ENCODE measurements around the gene KIFC3. TPM values are rescaled to one million over a fixed set of nuclear protein-coding genes. Genes with fewer than 3 reads are reported as not detected.
"Not testable (repeated sequence)": the region's sequence is repeated elsewhere in the genome, so short reads cannot be mapped to it uniquely, and the experiment has no call there.

The KIFC3 gene
- total RNA-seq, 1 donor: 5.8 TPM

DNA sequence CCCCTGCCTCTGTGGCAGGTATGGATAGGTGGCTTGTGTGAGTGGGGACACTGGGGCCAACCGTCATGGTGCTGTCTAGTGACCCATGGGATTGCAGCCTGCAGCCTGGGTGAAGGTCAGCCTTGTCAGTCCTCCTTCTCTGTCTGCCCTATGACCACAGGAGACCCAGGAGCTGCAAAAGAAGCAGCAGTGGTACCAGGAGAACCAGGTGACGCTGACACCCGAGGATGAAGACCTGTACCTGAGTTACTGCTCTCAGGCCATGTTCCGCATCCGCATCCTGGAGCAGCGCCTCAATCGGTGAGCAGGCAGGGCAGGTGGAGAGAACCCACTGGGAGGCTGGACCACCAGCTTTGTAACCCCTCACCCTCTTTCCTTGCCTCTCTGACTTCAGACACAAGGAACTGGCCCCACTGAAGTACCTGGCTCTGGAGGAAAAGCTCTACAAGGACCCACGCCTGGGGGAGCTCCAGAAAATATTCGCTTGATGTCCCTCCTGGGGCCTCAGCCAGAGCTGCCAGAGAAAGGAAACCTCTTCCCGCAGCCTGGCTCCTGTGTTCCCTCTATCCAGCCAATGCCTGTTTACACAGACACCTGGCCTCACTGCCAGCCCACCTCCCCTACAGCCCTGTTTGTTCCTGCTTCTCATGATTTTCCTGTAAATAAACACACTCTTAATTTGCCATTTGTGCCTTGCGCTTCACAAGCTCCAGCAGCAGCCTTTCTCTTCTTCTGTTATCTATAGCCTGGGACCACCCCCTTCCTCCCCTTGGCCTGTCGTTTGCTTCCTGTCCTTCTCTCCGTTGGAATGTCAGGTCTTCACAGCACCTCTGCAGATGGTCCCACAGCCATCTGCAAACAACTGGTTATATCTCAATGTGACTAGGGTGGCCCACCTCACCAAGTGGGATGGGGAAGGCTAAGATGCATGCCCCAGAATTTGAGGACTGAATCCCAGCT, 71.2 kb downstream of the KIFC3 start:
- Histone ChIP-seq H3K27me3 (ENCODE audit: insufficient read depth, low read length) (no peaks in the 10 kb centered on the region), H3K4me3 (ENCODE audit: low read length) (no peak overlapping the region), H3K9me3 (ENCODE audit: low read depth, low read length) (no peaks in the 10 kb centered on the region), H3K4me1 (ENCODE audit: insufficient read depth, low read length) (peaks cover 8% of the 10 kb centered on the region)

DNA sequence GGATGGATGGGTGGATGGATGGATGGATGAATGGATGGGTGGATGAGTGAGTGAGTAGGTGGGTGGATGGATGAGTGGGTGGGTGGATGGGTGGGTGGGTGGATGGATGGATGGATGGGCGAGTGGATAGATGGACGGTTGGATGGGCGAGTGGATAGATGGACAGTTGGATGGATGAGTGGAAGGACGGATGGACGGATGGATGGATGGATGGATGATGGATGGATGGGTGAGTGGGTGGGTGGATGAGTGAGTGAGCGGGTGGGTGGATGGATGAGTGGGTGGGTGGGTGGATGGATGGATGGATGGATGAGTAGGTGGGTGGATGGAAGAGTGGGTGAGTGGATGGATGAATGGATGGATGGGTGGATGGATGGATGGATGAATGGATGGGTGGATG, 72.4 kb downstream of the KIFC3 start:
- H3K9me3 ChIP-seq (ENCODE audit: low read depth, low read length); H3K27me3 ChIP-seq (ENCODE audit: insufficient read depth, low read length); H3K4me3 ChIP-seq (ENCODE audit: low read length); H3K4me1 ChIP-seq (ENCODE audit: insufficient read depth, low read length): not testable (repeated sequence)

DNA sequence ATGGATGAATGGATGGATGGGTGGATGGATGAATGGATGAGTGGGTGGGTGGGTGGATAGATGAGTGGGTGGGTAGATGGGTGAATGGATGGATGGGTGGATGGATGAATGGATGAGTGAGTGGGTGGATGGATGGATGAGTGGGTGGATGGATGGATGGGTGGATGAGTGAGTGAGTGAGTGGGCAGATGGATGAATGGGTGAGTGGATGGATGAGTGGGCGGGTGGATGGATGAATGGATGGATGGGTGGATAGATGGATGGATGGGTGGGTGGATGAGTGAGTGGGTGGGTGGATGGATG, 73.2 kb downstream of the KIFC3 start:
- Histone ChIP-seq H3K4me3 (ENCODE audit: low read length) (no peak overlapping the region), H3K27me3 (ENCODE audit: insufficient read depth, low read length) (no peaks in the 10 kb centered on the region), H3K4me1 (ENCODE audit: insufficient read depth, low read length) (no peaks in the 10 kb centered on the region), H3K9me3 (ENCODE audit: low read depth, low read length) (no peaks in the 10 kb centered on the region)

DNA sequence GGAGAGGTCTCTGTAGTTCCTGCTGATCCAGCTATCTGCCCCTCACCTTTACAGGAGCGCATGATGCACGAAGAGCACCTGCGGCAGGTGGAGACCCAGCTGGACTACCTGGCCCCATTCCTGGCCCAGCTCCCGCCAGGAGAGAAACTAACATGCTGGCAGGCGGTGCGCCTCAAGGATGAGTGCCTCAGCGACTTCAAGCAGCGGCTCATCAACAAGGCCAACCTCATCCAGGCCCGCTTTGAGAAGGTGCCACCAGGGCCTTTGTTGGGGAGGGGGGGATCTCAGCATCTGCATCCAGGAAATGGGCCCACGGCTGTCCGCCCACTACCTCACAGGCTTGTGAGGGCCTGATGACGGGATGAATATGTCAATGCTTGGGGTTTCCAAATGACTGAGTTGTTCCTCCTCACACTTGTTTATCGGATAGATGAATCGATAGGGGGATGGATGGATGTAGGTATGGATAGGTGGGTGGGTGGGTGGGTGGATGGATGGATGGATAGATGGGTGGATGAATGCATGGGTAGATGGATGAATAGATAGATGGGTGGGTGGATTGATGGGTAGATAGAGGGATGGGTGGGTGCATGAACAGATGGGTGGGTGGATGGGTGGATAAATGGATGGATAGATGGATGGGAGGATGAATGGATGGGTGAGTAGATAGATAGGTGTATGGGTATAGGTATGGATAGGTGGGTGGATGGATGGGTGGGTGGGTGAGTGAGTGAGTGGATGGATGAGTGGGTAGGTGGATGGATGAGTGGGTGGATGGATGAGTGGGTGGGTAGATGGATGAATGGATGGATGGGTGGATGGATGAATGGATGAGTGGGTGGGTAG, 73.7 kb downstream of the KIFC3 start:
- no peaks in the 10 kb centered on the region for H3K9me3 ChIP-seq (ENCODE audit: low read depth, low read length)
- H3K27me3 ChIP-seq (ENCODE audit: insufficient read depth, low read length): no peaks in the 10 kb centered on the region
- no peak overlapping the region for H3K4me3 ChIP-seq (ENCODE audit: low read length)
- H3K4me1 ChIP-seq (ENCODE audit: insufficient read depth, low read length): no peaks in the 10 kb centered on the region

DNA sequence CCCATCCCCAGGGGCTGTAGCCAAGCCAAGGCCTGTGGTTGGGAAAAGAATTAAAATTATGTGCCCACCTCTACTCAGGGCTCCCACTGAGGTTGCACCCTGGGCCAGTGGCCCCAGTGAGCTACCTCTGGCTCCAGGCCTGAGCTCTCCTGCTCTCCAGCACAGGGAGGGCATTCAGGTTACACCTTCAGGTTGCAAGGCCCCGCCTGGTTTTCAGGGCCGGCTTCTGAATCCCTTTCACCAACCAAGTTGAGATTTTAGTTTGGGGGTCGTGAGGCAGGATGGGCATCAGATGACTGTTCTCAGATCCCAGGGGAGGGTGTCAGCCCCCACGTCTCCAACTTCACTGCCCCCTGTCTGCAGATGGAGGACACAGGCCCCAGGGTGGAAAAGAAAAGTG, 74.7 kb downstream of the KIFC3 start:
- no peaks in the 10 kb centered on the region for H3K9me3 ChIP-seq (ENCODE audit: low read depth, low read length)
- no peaks in the 10 kb centered on the region for H3K27me3 ChIP-seq (ENCODE audit: insufficient read depth, low read length)
- no peaks in the 10 kb centered on the region for H3K4me1 ChIP-seq (ENCODE audit: insufficient read depth, low read length)
- H3K4me3 ChIP-seq (ENCODE audit: low read length): no peak overlapping the region

DNA sequence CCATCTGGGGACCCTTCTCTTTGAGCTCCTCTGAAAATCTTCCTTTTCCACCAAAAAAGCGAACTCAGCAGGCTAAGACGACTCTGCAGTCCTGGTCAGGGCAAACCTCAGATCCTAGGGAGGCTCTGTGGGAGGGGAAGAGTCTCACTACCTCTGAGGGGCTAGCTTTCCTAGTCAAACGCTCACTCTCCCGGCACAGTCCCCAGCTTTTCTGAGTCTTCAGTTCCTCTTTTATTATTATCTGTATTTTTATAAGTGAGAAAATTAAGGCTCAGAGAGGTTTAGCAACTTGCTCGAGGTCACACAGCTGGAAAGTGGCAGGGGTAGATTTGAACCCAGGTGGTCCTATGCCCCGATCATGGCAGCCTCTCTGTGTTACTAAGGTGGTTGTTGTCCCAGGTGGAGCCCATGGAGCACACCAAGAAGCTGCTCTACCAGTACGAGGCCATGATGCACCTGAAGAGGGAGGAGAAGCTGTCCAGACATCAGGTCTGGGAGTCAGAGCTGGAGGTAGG, 75.8 kb downstream of the KIFC3 start:
- Histone ChIP-seq H3K4me3 (ENCODE audit: low read length) (no peak overlapping the region), H3K9me3 (ENCODE audit: low read depth, low read length) (no peaks in the 10 kb centered on the region), H3K4me1 (ENCODE audit: insufficient read depth, low read length) (no peaks in the 10 kb centered on the region), H3K27me3 (ENCODE audit: insufficient read depth, low read length) (no peaks in the 10 kb centered on the region)

DNA sequence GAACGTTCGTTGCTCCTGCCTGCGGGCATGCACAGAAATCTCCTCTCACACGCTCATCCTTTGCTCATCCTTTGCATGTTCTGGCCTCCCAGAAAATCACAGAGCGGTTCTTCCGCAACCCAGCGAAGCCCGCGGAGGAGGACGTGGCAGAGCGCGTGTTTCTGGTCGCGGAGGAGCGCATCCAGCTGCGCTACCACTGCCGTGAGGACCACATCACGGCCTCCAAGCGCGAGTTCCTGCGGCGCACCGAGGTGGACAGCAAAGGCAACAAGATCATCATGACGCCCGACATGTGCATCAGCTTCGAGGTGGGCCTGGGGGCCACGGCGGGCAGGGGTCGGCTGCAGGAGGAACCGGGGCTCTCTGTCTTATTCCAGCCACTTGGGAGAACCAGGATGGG, 76.3 kb downstream of the KIFC3 start:
- H3K9me3 ChIP-seq (ENCODE audit: low read depth, low read length): no peaks in the 10 kb centered on the region
- no peak overlapping the region for H3K4me3 ChIP-seq (ENCODE audit: low read length)
- no peaks in the 10 kb centered on the region for H3K27me3 ChIP-seq (ENCODE audit: insufficient read depth, low read length)
- H3K4me1 ChIP-seq (ENCODE audit: insufficient read depth, low read length): no peaks in the 10 kb centered on the region

DNA sequence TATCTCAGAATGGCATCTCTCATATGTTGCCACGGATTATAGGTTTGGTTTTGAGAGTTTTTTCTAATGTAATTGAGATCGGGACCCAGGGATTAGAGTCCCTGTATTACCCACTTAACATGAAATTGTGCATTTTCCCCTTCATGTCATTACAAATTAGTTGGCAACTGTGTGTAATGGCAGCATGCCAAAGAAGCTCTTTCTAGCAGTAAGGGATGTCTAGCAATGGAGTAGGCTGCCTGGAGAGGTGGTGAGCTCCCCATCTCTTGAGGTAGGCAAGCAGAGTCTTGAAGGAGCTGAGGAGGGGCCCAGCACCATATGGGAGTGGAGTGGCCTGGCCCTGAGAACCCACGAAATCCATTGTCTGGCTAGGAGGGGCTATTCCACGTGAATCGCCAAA, 76.7 kb downstream of the KIFC3 start:
- H3K4me3 ChIP-seq (ENCODE audit: low read length): no peak overlapping the region
- H3K9me3 ChIP-seq (ENCODE audit: low read depth, low read length): no peaks in the 10 kb centered on the region
- no peaks in the 10 kb centered on the region for H3K27me3 ChIP-seq (ENCODE audit: insufficient read depth, low read length)
- no peaks in the 10 kb centered on the region for H3K4me1 ChIP-seq (ENCODE audit: insufficient read depth, low read length)

DNA sequence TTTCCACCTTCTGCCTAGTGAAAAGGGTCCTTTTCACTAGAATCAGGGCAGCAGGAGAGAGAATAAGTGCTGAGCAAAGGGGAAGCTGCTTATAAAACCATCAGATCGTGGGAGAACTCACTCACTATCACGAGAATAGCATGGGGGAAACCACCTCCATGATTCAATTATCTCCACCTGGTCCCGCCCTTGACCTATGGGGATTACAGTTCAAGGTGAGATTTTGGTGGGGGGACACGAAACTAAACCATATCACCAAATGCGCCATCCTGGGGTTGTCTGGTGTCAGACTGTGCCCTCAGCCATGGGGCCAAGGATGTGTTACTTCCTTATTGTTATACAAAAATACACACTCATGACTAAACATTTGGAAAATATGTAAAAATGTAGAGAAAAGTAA, 77.1 kb downstream of the KIFC3 start:
- Histone ChIP-seq H3K4me3 (ENCODE audit: low read length) (no peak overlapping the region), H3K9me3 (ENCODE audit: low read depth, low read length) (no peaks in the 10 kb centered on the region), H3K4me1 (ENCODE audit: insufficient read depth, low read length) (no peaks in the 10 kb centered on the region), H3K27me3 (ENCODE audit: insufficient read depth, low read length) (no peaks in the 10 kb centered on the region)

DNA sequence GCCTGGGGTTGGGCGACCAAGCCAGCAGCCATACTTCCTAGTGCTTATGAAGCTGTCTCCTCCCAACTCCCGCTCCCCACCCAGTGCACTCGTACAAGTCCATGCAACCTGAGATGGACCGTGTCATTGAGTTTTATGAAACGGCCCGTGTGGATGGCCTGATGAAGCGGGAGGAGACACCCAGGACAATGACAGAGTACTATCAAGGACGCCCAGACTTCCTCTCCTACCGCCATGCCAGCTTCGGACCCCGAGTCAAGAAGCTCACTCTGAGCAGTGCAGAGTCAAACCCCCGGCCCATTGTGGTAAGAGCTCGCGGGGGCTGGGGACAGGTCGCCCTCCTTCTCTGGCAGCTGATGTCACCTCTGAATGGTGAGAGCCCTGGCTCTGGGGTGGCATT, 77.8 kb downstream of the KIFC3 start:
- H3K9me3 ChIP-seq (ENCODE audit: low read depth, low read length): no peaks in the 10 kb centered on the region
- H3K4me3 ChIP-seq (ENCODE audit: low read length): no peak overlapping the region
- H3K4me1 ChIP-seq (ENCODE audit: insufficient read depth, low read length): no peaks in the 10 kb centered on the region
- no peaks in the 10 kb centered on the region for H3K27me3 ChIP-seq (ENCODE audit: insufficient read depth, low read length)

DNA sequence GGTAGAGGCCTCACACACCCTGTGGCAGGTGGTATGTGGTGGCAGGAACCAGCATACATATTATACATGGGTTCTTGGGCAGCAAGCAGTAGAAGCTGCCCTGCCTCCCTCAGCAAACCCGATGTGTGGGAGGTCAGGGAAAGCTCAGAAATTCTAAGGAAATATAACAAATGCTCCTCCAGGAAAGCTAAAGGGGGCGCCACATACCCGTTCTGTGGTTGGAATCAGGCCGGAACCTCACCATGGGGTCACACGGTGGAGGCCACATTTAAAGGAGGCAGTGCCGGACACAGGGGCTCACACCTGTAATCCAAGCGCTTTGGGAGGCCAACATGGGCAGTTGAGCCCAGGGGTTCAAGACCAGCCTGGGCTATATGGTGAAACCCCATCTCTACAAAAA, 79.1 kb downstream of the KIFC3 start:
- H3K4me3 ChIP-seq (ENCODE audit: low read length): no peak overlapping the region
- no peaks in the 10 kb centered on the region for H3K9me3 ChIP-seq (ENCODE audit: low read depth, low read length)
- no peaks in the 10 kb centered on the region for H3K4me1 ChIP-seq (ENCODE audit: insufficient read depth, low read length)
- H3K27me3 ChIP-seq (ENCODE audit: insufficient read depth, low read length): no peaks in the 10 kb centered on the region

DNA sequence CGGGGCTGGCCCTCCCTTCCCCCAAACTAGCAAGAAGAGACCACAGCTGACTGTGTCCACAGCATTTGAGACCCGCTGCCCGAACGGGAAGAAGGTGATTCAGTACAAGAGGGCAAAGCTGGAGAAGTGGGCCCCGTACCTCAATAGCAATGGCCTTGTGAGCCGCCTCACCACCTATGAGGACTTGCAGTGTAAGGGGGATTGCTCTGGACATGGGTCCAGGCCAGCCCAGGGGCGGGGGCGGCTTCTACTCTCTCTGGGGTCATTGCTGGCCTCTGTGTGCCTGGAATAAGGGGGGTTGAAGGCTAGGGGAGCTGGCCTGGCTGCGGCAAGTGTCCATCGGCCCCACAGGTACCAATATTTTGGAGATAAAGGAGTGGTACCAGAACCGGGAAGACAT, 79.6 kb downstream of the KIFC3 start:
- H3K9me3 ChIP-seq (ENCODE audit: low read depth, low read length): no peaks in the 10 kb centered on the region
- H3K27me3 ChIP-seq (ENCODE audit: insufficient read depth, low read length): no peaks in the 10 kb centered on the region
- no peak overlapping the region for H3K4me3 ChIP-seq (ENCODE audit: low read length)
- no peaks in the 10 kb centered on the region for H3K4me1 ChIP-seq (ENCODE audit: insufficient read depth, low read length)

DNA sequence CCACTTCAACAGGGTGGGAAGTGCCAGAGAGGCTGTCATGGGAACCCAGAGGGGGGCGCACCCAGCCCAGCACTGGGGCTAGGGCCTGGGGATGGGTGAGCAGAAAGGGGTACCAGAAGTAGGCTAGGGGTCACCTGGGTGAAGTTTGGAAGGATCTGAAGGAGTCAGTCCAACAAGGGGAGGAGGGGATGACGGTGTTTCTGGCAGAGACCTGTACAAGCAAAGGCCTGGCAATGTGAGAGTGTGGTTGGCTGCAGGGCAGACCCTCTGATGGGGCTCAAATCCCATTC, 80.1 kb downstream of the KIFC3 start:
- no peaks in the 10 kb centered on the region for H3K27me3 ChIP-seq (ENCODE audit: insufficient read depth, low read length)

DNA sequence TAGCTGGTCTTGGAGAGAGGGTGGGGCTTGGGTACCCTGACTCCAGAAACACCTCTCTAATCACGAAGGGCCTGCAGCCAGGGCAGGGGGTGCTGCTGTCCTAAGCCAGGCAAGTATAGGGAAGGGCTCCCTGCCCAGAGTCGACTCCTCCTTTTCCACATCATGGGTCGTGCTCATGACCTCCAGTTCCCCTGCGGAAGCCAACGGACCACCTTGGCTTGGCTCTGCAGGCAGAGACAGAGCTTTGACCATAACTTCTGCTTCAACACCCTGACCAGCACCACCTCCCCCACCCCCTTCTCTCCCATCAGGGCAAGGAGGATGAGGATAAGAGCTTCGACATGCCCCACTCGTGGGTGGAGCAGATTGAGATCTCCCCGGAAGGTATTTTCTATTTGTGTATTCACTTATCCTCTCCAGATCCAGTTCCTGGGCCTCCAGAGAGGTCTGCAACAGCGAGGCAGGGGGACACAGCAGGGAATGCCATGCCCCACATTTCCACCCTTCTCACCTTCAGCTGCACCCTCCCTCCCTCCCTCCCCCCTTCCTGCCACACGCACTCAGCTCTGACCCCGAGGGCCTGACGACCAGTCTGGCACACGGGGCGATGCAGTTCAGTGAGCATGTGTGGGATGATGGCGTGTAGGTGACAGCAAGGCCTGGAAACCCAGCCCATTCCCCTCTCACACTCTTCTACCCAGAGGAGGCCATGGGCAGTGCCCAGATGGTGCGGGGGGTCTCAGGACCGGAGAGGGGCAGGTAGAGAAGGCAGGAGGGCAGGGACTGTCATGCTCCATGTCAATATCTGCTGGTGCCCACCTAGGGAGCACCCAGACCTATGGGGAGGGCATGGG, 80.7 kb downstream of the KIFC3 start:
- no peaks in the 10 kb centered on the region for H3K27me3 ChIP-seq (ENCODE audit: insufficient read depth, low read length)
- no peaks in the 10 kb centered on the region for H3K9me3 ChIP-seq (ENCODE audit: low read depth, low read length)

More for the DNA sequence above, 80.1 kb downstream of the KIFC3 start:
- no peak overlapping the region for H3K4me3 ChIP-seq (ENCODE audit: low read length)
- no peaks in the 10 kb centered on the region for H3K9me3 ChIP-seq (ENCODE audit: low read depth, low read length)
- H3K4me1 ChIP-seq (ENCODE audit: insufficient read depth, low read length): no peaks in the 10 kb centered on the region

DNA sequence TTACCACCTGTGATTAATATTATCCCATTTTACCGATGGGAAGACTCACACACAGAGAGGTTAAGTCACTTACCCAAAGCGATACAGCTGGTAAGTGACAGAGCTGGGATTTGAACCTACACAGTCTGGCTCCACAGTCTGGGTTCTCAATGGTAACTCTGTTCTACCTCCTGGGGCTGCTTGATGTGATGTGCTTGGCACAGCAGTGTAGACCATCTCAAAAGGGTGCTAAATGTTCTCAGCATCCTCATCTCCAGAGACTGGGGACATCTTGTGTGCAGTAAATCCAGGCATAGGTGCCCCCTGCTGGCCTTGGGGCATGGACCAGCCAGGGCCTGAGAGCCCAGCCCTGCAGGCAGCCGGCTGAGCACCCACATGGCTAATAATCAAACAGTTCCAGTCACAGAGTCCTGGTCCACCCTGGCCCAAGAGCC, 82.1 kb downstream of the KIFC3 start:
- Histone ChIP-seq H3K4me3 (ENCODE audit: low read length) (no peak overlapping the region), H3K27me3 (ENCODE audit: insufficient read depth, low read length) (no peaks in the 10 kb centered on the region), H3K9me3 (ENCODE audit: low read depth, low read length) (no peaks in the 10 kb centered on the region), H3K4me1 (ENCODE audit: insufficient read depth, low read length) (no peaks in the 10 kb centered on the region)

More for the DNA sequence above, 80.7 kb downstream of the KIFC3 start:
- H3K4me3 ChIP-seq (ENCODE audit: low read length): no peak overlapping the region
- H3K4me1 ChIP-seq (ENCODE audit: insufficient read depth, low read length): no peaks in the 10 kb centered on the region
